ACHN (cell line): ENCODE data around the gene ANKRD24.
"Not testable (repeated sequence)": the region's sequence is repeated elsewhere in the genome, so short reads cannot be mapped to it uniquely, and the experiment has no call there.

Experiments
- DNase-seq: peaks from one replicate; pipeline ENCODE4 v3.0.0-alpha.2; 2015
- in situ Hi-C: cut with HindIII; loops from 2 replicates; pipeline ENCODE4 v1.10.0; 2017; ENCODE audit warnings: low sequenced_read_pairs, low pct_ligation_motif_present, low pct_unique_long_range_greater_than_20kb

Gene ANKRD24

GRCh38 chr19:4194353-4194752, 11.9 kb downstream of the ANKRD24 start:
- DNase-seq: no peak
- in situ Hi-C loops: no loop called here

DNA sequence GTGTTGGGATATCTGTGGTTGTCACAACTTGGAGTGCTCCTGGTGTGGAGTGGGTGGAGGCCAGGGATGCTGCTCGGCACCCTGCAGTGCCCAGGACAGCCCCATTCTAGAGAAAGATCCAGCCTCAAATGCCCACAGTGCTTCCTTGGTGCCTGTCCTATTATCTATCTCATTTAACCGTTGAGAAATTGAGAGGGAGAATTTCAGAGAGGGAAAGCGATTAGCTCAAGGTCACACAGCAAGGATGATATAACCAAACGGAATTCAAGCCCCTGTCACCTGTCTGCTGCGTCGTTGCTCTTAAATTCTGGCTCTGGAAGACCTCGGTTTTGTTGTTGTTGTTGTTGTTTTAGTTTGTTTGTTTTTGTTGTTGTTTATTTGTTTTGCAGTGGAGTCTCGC, 13.5 kb downstream of the ANKRD24 start:
- no peak for DNase-seq
- in situ Hi-C loops: no loop called here

DNA sequence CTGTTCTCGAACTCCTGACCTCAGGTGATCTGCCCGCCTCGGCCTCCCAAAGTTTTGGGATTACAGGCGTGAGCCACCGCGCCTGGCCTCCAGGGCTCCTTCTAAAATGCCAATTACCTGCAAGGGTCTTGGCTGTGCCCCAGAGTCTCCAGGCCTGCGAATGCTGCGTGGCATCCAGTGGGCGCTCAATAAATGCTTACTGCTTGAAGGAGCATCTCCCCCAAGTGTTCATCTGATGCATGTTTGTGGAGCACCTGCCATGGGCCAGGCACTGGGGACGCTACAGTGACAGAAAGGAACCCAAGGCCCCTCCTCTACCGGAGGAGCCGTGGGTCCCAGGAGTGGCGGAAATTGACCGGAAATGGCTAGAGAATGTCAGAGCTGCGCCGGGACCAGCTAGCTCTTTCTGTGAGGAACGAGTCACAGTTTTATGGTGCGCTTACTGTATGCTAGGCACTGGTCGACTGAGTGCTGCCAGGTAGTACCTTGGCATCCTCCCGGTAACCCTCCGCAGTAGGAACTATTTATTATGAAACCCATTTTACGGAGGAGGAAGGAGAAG, 14.2 kb downstream of the ANKRD24 start:
- in situ Hi-C loops: no loop called here
- no peak for DNase-seq

GRCh38 chr19:4197228-4197624, 14.7 kb downstream of the ANKRD24 start:
- DNase-seq: no peak
- in situ Hi-C loops: no loop called here

DNA sequence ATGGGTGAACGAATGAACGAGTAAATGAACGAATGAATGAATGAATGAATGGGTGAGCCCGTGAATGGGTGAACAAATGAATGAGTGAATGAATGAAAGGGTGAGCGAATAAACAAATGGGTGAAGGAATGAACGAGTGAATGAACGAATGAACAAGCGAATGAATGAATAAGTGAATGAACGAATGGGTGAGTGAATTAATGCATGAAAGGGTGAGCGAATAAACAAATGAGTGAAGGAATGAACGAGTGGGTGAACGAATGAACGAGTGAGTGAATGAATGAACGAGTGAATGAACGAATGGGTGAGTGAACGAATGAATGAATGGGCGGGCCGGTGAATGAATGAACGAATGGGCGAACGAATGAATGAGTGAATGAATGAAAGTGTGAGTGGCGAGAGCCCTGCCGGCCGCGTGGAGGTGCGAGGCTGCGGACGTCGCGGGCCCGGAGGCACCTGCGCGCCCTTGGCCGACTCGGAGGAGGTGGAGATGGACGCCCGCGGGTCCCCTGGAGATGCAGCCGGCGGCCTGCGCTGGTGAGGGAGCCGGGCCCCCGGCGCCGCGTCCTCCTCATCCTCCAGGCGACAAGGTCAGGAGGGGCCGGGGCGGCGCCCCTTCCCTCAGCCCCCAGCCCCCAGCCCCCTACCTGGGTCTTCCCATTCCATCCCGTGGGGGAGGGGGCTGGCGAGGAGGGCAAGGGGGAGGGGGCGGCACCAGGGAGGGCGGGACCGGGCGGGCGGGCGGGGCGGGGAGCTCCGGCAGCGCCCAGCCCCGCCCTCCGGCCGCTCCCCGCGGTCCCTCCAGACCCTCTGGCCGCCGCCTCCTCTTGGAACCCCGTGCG, 15.4 kb downstream of the ANKRD24 start:
- DNase-seq: no peak
- in situ Hi-C loops: no loop called here

- DNase-seq: no peak
Measured at GRCh38 chr19:4198467-4199126, 16.1 kb downstream of the ANKRD24 start.

DNA sequence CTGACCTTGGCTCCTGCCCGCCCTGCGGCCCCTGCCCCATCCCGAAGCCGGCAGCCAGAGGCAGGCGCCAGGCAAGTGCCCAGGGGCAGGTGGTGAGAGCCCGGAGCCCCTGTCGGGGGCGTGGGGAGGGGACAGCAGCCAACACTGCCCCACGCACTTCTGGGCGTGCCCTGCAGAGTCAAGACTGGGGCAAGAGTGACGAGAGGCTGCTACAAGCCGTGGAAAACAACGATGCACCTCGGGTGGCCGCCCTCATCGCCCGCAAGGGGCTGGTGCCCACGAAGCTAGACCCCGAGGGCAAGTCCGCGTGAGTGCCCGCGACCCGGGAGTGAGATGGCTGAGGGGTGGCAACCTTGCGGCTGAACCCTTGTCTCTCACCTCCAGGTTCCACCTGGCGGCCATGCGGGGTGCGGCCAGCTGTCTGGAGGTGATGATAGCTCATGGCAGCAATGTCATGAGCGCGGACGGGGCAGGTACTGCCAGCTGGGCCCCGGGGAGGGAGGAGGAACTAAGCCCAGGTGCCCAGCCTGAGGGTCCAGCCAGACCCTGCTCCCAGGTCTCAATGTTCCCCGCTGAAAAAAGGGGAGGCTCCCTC, 17.3 kb downstream of the ANKRD24 start:
- no peak for DNase-seq
- in situ Hi-C loops: no loop called here

More at GRCh38 chr19:4198467-4199126, 16.1 kb downstream of the ANKRD24 start:
- in situ Hi-C loops: no loop called here

DNA sequence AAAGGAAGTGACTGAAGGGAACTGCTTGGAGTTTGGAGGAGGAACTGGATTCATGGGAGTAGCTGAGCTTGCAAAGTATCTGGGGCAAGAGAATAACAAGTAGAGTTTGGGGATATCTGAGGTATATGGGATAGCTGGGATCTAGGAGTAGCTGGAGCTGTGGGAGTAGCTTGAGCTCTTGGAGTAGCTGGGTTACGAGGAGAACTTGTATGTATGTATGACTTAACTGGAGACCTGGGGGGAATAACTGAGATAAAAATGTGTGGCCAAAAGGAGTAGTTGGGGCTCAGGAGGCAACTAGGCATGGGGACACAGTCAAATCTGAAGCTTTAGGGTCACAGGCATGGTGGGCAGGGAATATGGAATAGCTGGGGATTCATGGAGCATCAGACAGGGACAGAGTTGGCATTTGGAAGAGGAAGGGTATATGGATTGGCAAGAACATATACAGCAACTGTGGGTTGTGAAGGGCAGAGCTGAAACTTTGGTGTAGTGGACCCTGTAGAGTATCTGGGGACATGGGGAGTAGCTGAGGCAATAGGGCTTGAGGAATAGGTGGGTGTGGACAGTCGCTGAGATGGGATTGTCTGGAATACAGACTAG, 18.6 kb downstream of the ANKRD24 start:
- no peak for DNase-seq
- in situ Hi-C loops: no loop called here

DNA sequence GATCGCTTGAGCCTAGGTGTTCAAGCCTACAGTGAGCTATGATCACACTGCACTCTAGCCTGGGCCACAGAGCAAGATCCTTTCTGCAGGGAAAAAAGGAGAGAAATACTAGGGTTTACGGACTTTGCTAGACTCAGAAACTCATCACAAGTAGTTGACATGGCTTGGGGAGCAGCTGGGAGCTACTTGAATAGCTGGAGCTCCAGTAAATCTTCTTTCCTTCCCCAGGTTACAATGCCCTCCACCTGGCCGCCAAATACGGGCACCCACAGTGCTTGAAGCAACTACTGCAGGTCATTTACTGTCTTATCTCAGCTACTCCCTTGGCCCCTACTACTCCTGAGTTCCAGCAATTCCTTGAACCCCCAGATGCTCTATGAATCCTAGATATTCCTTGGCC, 19.3 kb downstream of the ANKRD24 start:
- DNase-seq: no peak
- in situ Hi-C loops: no loop called here

DNA sequence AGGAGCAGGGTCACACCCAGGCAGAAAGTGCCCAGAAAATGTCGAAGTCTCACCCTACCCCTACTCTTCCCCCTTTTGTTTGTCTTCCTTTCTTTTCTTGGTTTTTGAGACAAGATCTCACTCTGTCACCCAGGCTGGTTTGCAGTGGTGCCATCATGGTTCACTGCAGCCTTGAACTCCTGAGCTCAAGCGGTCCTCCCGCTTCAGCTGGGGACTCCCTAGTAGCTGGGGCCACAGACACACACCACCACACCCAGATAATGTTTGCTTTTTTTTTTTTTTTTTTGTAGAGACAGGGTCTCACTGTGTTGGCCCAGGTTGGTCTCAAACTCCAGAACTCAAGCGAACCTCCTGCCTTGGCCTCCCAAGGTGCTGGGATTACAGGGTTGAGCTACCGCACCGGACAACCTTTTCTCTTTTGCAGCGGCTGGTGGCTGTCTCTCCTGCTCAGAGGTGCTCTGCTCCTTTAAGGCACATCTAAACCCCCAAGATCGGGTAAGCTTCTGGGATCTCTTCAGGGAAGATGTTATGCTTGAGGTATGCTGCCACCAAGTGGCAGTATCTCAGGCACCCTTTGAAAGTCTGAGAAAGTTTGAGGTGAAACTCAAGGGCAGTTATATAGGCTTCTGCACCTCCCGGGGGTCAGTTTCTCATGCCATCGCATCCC, 24.5 kb downstream of the ANKRD24 start:
- in situ Hi-C loops: no loop called here
- DNase-seq: peak; percentile 59

DNA sequence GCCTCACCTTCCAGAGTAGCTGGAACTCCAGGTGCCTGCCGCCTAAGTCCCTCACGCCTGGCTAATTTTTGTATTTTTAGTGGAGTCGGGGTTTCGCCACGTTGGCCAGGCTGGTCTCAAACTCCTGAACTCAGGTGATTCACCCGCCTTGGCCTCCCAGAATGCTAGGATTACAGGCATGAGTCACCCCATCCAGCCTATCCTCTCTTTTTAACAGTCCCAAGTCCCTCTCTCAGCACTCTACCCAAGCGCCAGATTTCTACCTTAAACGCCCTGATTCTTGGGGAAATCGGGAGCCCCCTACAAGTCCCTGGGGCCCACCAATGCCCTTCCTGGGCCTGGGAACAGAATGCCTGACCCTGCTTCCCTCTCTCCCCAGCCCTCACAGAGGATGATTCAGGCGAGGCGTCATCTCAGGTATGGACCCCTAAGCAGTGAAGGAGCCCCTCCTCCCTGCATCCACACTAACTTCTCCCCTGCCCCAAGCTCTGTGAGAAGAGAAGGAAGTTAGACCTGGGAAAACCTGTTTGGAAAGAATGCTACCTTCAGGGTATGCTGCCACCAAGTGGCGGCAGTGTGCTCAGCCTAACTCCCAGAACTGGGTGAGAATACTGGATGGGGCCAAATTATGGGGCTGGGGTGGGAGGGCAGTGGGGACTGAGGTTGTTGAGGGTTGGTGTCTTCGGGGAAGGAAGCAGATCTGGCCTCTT, 26.1 kb downstream of the ANKRD24 start:
- DNase-seq: peak; percentile 63
- in situ Hi-C loops: no loop called here

DNA sequence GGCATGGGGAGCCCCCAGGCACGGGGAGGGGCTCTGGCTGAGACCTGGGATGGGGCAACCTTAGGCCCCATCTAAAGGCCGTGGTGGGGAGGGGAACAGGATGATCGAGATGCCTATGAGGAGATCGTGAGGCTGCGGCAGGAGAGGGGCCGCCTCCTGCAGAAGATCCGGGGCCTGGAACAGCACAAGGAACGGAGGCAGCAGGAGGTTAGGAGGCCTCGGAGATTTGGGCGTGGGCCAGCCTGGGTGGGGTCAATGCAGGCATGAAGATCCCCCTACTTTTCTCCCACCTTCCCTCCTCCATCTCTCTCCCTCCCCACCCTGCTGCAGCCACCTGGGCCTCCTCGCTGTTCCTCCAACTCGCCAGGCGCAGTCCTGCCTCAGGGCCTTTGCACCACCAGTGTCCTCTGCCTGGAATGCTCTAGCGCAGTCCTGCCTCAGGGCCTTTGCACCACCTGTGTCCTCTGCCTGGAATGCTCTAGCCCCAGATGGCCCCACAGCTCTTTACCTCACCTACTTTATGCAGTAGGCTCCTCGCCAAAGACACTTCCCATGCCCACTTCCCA, 27.8 kb downstream of the ANKRD24 start:
- no peak for DNase-seq
- in situ Hi-C loops: no loop called here

- in situ Hi-C loops: no loop called here
- DNase-seq: no peak
Measured at GRCh38 chr19:4213116-4213515, 30.6 kb downstream of the ANKRD24 start.

- no peak for DNase-seq
- in situ Hi-C loops: no loop called here
Measured at GRCh38 chr19:4215807-4216206, 33.3 kb downstream of the ANKRD24 start.

- in situ Hi-C loops: no loop called here
- no peak for DNase-seq
Measured at GRCh38 chr19:4216846-4217245, 34.4 kb downstream of the ANKRD24 start.

- in situ Hi-C loops: no loop called here
- no peak for DNase-seq
Measured at GRCh38 chr19:4217429-4218264, 35.2 kb downstream of the ANKRD24 start.

- DNase-seq, in situ Hi-C loops: not testable (repeated sequence)
Measured at GRCh38 chr19:4218523-4218922, 36.0 kb downstream of the ANKRD24 start.
